Naive thymus-derived CD4-positive, alpha-beta T cell (primary cell): ENCODE data around the gene FMO4. TPM values are rescaled to one million over a fixed set of nuclear protein-coding genes. Genes with fewer than 3 reads are reported as not detected.
A peak's percentile ranks its signal among the peaks of the same experiment; 100 is the strongest.
"Not testable (repeated sequence)": the region's sequence is repeated elsewhere in the genome, so short reads cannot be mapped to it uniquely, and the experiment has no call there.

Source experiments
- ATAC-seq: fragments of 150-1000 bp; cut with Tn5 transposase; 2 replicates; pipeline ENCODE4 v1.10.0; 2021; ENCODE audit warnings: mild to moderate bottlenecking, moderate library complexity
- CTCF ChIA-PET: fragments of 350-600 bp; sonication (Branson Sonifier 250); formaldehyde crosslinking; loops from one replicate; lab custom pipeline; 2021; ENCODE audit warnings: antibody characterized with exemption; lab: Charles Lee
- POLR2A ChIA-PET: fragments of 350-600 bp; sonication (Branson Sonifier 250); formaldehyde crosslinking; loops from one replicate; lab custom pipeline; 2021; ENCODE audit warnings: antibody characterized with exemption, inconsistent platforms; lab: Charles Lee
- DNase-seq, 9 donors: peaks; one replicate each; pipeline versions ENCODE4 v3.0.0 to v3.0.0-alpha.2; 2020 to 2022; ENCODE audit warnings: mixed read lengths in 1 of 9
- H3K27ac ChIP-seq: one replicate; pipeline ENCODE4 v1.7.0; 2013; ENCODE audit warnings: mild to moderate bottlenecking, low read depth, low read length, moderate library complexity
- H3K27me3 ChIP-seq, 2 donors: one replicate each; pipeline ENCODE4 v1.7.0; 2013; ENCODE audit warnings: low read length in 2 of 2, mild to moderate bottlenecking in 2 of 2, moderate library complexity in 2 of 2; ENCODE audit not compliant: control insufficient read depth in 2 of 2, insufficient read depth in 2 of 2
- H3K36me3 ChIP-seq, 3 experiments: 1 replicate in 2 of 3; 2 replicates in 1 of 3; pipeline ENCODE4 v1.7.0; 2013; ENCODE audit warnings: low read length in 3 of 3, mild to moderate bottlenecking in 3 of 3, moderate library complexity in 1 of 3; ENCODE audit not compliant: insufficient read depth in 3 of 3, control insufficient read depth in 2 of 3
- H3K4me1 ChIP-seq, 2 donors: one replicate each; pipeline ENCODE4 v1.7.0; 2013; ENCODE audit warnings: low read length in 2 of 2, mild to moderate bottlenecking in 2 of 2, moderate library complexity in 1 of 2; ENCODE audit not compliant: control insufficient read depth in 2 of 2, insufficient read depth in 2 of 2
- H3K4me3 ChIP-seq: 2 replicates; pipeline ENCODE4 v1.7.0; 2013; ENCODE audit warnings: mild to moderate bottlenecking, low read length
- H3K9me3 ChIP-seq, 3 experiments: 1 replicate in 2 of 3; 2 replicates in 1 of 3; pipeline ENCODE4 v1.7.0; 2013; ENCODE audit warnings: low read length in 3 of 3; ENCODE audit not compliant: control insufficient read depth in 2 of 3
- H3K27ac Mint-ChIP-seq, 9 donors: one replicate each; pipeline ENCODE4 v1.8.0; 2020 to 2022; ENCODE audit warnings: mixed read lengths in 9 of 9, mild to moderate bottlenecking in 8 of 9, moderate library complexity in 5 of 9, inconsistent platforms in 2 of 9
- H3K27me3 Mint-ChIP-seq, 5 donors: one replicate each; pipeline ENCODE4 v1.8.0; 2021 to 2022; ENCODE audit warnings: mixed read lengths in 5 of 5, mild to moderate bottlenecking in 1 of 5
- H3K36me3 Mint-ChIP-seq, 5 donors: one replicate each; pipeline ENCODE4 v1.8.0; 2020 to 2022; ENCODE audit warnings: mixed read lengths in 5 of 5, mild to moderate bottlenecking in 3 of 5, inconsistent platforms in 1 of 5
- H3K4me1 Mint-ChIP-seq, 7 donors: one replicate each; pipeline ENCODE4 v1.8.0; 2020 to 2022; ENCODE audit warnings: mixed read lengths in 7 of 7, mild to moderate bottlenecking in 3 of 7, inconsistent platforms in 1 of 7
- H3K4me3 Mint-ChIP-seq, 10 donors: one replicate each; pipeline ENCODE4 v1.8.0; 2020 to 2022; ENCODE audit warnings: mild to moderate bottlenecking in 10 of 10, mixed read lengths in 10 of 10, moderate library complexity in 6 of 10, inconsistent platforms in 2 of 10
- H3K9me3 Mint-ChIP-seq, 11 donors: one replicate each; pipeline ENCODE4 v1.8.0; 2020 to 2022; ENCODE audit warnings: mixed read lengths in 11 of 11, mild to moderate bottlenecking in 4 of 11, inconsistent platforms in 1 of 11, moderate library complexity in 1 of 11
- intact Hi-C, 2 donors: fragments of 100-400 bp; cut with micrococcal nuclease; formaldehyde crosslinking; loops; one replicate each; pipeline ENCODE4 v1.15.1; 2023
- polyA plus RNA-seq, 2 donors: library from polyadenylated mRNA; unstranded; fragments of 300-500 nt; fragmentation: Illumina TruSeq; gene quantifications; one replicate each; pipeline ENCODE4 v1.2.3, GENCODE V29; 2021
- total RNA-seq, 6 experiments: library from RNA in 5 of 6; stranded (reverse) in 5 of 6; gene quantifications; 1 replicate in 5 of 6; 2 replicates in 1 of 6; pipeline ENCODE4 v1.2.3 and lab custom pipeline; 2021 to 2026

Gene FMO4
- total and polyA plus RNA-seq, 7 experiments from 2014 or later = 1.2 to 3.7 (median 2.8) TPM

GRCh38 chr1:171311771-171312558 lies 2.0 kb upstream of the FMO4 start:
- Histone ChIP-seq H3K27me3 (no peaks in the 10 kb centered on the region), H3K9me3 (no peaks in the 10 kb centered on the region), H3K27ac (no peak overlapping the region), H3K4me1 (peaks cover 5 to 7% of the 10 kb centered on the region in 2 donors), H3K36me3 (no peaks in the 10 kb centered on the region), H3K4me3 (no peak overlapping the region)
- DNase-seq (no peak), ATAC-seq (no peak)
- CTCF ChIA-PET = interaction anchor here (1.2 to 2.8 kb wide), 3 partner anchors 66 to 619 kb away, joined by 3 to 37 read pairs (median 35); no protein-coding TSS in a partner anchor
- H3K27ac Mint-ChIP-seq = peak overlapping the region in 1 of 9 donors; percentile 13
- peaks cover 4 to 28% (median 23%) of the 10 kb centered on the region in 7 donors for H3K4me1 Mint-ChIP-seq
- no peak overlapping the region for H3K4me3 Mint-ChIP-seq
- H3K36me3 Mint-ChIP-seq = peaks cover 0 to under 1% (median 0%) of the 10 kb centered on the region in 5 donors
- no peaks in the 10 kb centered on the region for H3K9me3 Mint-ChIP-seq
- no peaks in the 10 kb centered on the region for H3K27me3 Mint-ChIP-seq
- POLR2A ChIA-PET = no interaction called here
- intact Hi-C loops = loop anchor here (5.0 to 10.0 kb wide), 9 partner anchors 230 to 1947 kb away; partner anchors contain the start of genes BLZF1 (in 1 of the 2), GORAB (in 1 of the 2), KIFAP3 (in 1 of the 2) and NME7 (in 1 of the 2)

GRCh38 chr1:171313319-171313834 lies 606 bp upstream of the FMO4 start:
- POLR2A ChIA-PET = interaction anchor here (0.8 to 1.4 kb wide), 6 partner anchors 67 to 1420 kb away, joined by 3 to 4 read pairs (median 3); partner anchors contain the start of genes PRRC2C and SCYL3
- H3K4me1 Mint-ChIP-seq = peaks cover 4 to 34% (median 26%) of the 10 kb centered on the region in 7 donors
- DNase-seq = no peak

GRCh38 chr1:171329251-171329650 lies 15.3 kb downstream of the FMO4 start:
- H3K9me3 ChIP-seq = no peaks in the 10 kb centered on the region
- ChIA-PET CTCF (no interaction called here), POLR2A (no interaction called here)
- no peaks in the 10 kb centered on the region for H3K4me1 ChIP-seq
- no peak overlapping the region for H3K4me3 ChIP-seq
- H3K36me3 ChIP-seq = no peaks in the 10 kb centered on the region
- peaks cover 0 to 37% (median 15%) of the 10 kb centered on the region in 5 donors for H3K36me3 Mint-ChIP-seq
- H3K4me1 Mint-ChIP-seq = peaks cover 0 to 6% (median 0%) of the 10 kb centered on the region in 7 donors
- H3K27me3 Mint-ChIP-seq = no peaks in the 10 kb centered on the region
- no peak for ATAC-seq
- peaks cover 0 to 3% (median 0%) of the 10 kb centered on the region in 11 donors for H3K9me3 Mint-ChIP-seq
- no peak overlapping the region for H3K27ac ChIP-seq
- no peaks in the 10 kb centered on the region for H3K27me3 ChIP-seq
- H3K4me3 Mint-ChIP-seq = no peak overlapping the region
- DNase-seq = no peak
- no peak overlapping the region for H3K27ac Mint-ChIP-seq
- intact Hi-C loops = no loop called here

More at GRCh38 chr1:171313319-171313834, 606 bp upstream of the FMO4 start:
- Mint-ChIP-seq H3K36me3 (peaks cover 0 to 10% (median 6%) of the 10 kb centered on the region in 5 donors), H3K27me3 (no peaks in the 10 kb centered on the region), H3K27ac (peak overlapping the region; percentile 30 to 96 (median 90)), H3K4me3 (peak overlapping the region in 9 of 10 donors; percentile 35 to 86 (median 82)), H3K9me3 (no peaks in the 10 kb centered on the region)
- no peak overlapping the region for H3K4me3 ChIP-seq
- intact Hi-C loops = loop anchor here (1.0 to 10.0 kb wide), 10 partner anchors 68 to 1949 kb away; partner anchors contain the start of genes BLZF1 (in 1 of the 2), GORAB (in 1 of the 2), KIFAP3 (in 1 of the 2) and NME7 (in 1 of the 2)
- H3K36me3 ChIP-seq = no peaks in the 10 kb centered on the region
- CTCF ChIA-PET = interaction anchor here (0.6 to 2.8 kb wide), 18 partner anchors 9 to 729 kb away, joined by 3 to 37 read pairs (median 4); partner anchors contain the start of gene FMO1
- H3K27me3 ChIP-seq = no peaks in the 10 kb centered on the region
- no peaks in the 10 kb centered on the region for H3K9me3 ChIP-seq
- no peak for ATAC-seq
- H3K4me1 ChIP-seq = peaks cover 5 to 7% of the 10 kb centered on the region in 2 donors
- peak overlapping the region; percentile 31 for H3K27ac ChIP-seq

- CTCF ChIA-PET = no interaction called here
- peaks cover 0 to 3% (median 0%) of the 10 kb centered on the region in 11 donors for H3K9me3 Mint-ChIP-seq
These were observed 20.1 kb downstream of the FMO4 start for GRCh38 chr1:171334024-171334640.

GRCh38 chr1:171335964-171336363 lies 22.0 kb downstream of the FMO4 start:
- H3K4me1 ChIP-seq = no peaks in the 10 kb centered on the region
- peaks cover 0 to 5% (median 0%) of the 10 kb centered on the region in 11 donors for H3K9me3 Mint-ChIP-seq
- no peak overlapping the region for H3K27ac Mint-ChIP-seq
- no peak overlapping the region for H3K4me3 ChIP-seq
- ATAC-seq (no peak), DNase-seq (no peak)
- ChIA-PET CTCF (no interaction called here), POLR2A (no interaction called here)
- H3K4me1 Mint-ChIP-seq = no peaks in the 10 kb centered on the region
- intact Hi-C loops = no loop called here
- no peaks in the 10 kb centered on the region for H3K27me3 ChIP-seq
- peaks cover 0 to 33% (median 26%) of the 10 kb centered on the region in 5 donors for H3K36me3 Mint-ChIP-seq
- H3K36me3 ChIP-seq = peaks cover 0 to 5% (median 0%) of the 10 kb centered on the region in 3 experiments
- no peaks in the 10 kb centered on the region for H3K27me3 Mint-ChIP-seq
- no peaks in the 10 kb centered on the region for H3K9me3 ChIP-seq
- H3K4me3 Mint-ChIP-seq = no peak overlapping the region
- no peak overlapping the region for H3K27ac ChIP-seq

More at GRCh38 chr1:171334024-171334640, 20.1 kb downstream of the FMO4 start:
- ATAC-seq (no peak), DNase-seq (no peak)
- H3K27ac ChIP-seq = no peak overlapping the region
- POLR2A ChIA-PET = interaction anchor here (0.7 kb wide), 1 partner anchor 102 kb away, joined by 3 read pairs; no protein-coding TSS in a partner anchor
- Mint-ChIP-seq H3K36me3 (peaks cover 0 to 28% (median 25%) of the 10 kb centered on the region in 5 donors), H3K4me1 (peaks cover 0 to 6% (median 0%) of the 10 kb centered on the region in 7 donors), H3K27me3 (no peaks in the 10 kb centered on the region), H3K4me3 (no peak overlapping the region), H3K27ac (no peak overlapping the region)
- H3K9me3 ChIP-seq = no peaks in the 10 kb centered on the region
- H3K4me3 ChIP-seq = no peak overlapping the region
- intact Hi-C loops = no loop called here
- H3K27me3 ChIP-seq = no peaks in the 10 kb centered on the region
- H3K4me1 ChIP-seq = no peaks in the 10 kb centered on the region
- peaks cover 0 to 5% (median 0%) of the 10 kb centered on the region in 3 experiments for H3K36me3 ChIP-seq

- H3K9me3 Mint-ChIP-seq = peaks cover 0 to 11% (median 3%) of the 10 kb centered on the region in 11 donors
- CTCF ChIA-PET, H3K27ac ChIP-seq, H3K27me3 ChIP-seq, H3K4me3 Mint-ChIP-seq, H3K36me3 ChIP-seq, H3K9me3 ChIP-seq, ATAC-seq, H3K4me1 ChIP-seq, POLR2A ChIA-PET, intact Hi-C loops, H3K4me3 ChIP-seq, H3K4me1 Mint-ChIP-seq, H3K27me3 Mint-ChIP-seq, H3K27ac Mint-ChIP-seq, DNase-seq: not testable (repeated sequence)
- peaks cover 1 to 40% (median 37%) of the 10 kb centered on the region in 5 donors for H3K36me3 Mint-ChIP-seq
These were observed 25.4 kb downstream of the FMO4 start for GRCh38 chr1:171339345-171339744.
